Measurements from ENCODE around the gene DUSP6.

Gene DUSP6

DNA sequence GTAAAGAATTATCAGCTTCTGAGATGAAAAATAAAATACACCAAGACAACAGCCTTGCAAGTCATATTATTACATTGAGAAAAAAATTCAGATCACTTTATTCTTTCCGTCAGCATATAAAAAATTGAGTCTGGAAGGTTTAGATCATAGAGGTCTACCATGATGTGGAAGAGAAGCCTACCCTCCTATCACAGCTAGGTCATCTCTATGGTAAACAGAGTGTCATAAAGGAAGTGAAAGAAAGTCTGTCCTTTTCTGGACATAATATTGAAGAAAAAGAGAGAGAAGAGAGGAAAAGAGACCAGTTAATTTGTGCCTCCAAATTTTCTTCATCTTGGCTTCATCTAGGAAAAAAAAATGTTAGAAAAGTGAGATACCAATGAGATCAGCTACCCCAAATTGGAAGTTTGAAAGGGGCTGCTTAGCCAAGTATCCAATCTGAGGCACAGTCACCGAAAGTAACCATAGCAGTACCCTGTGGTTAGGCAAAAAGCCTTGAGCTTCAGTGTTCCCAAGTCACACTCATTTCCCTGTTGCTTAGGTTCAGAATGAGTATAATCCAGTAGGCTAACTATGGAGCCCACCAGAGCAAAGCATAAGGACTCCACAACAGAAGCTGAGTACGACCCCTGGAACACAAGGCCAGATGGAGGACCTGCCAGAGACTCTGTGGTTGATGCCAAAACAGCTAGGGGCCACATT is 38.1 kb downstream of the DUSP6 start:
- Histone ChIP-seq H3K9ac (ENCODE audit: low read length) (no peak overlapping the region), H3K27me3 (ENCODE audit: control insufficient read depth, insufficient read depth, low read length) (no peaks in the 10 kb centered on the region), H3K36me3 (ENCODE audit: control insufficient read depth, insufficient read depth, low read length) (no peaks in the 10 kb centered on the region), H3K4me3 (ENCODE audit: low read length) (no peak overlapping the region), H3K9me3 (ENCODE audit: control insufficient read depth, low read length) (no peaks in the 10 kb centered on the region), H3K4me1 (ENCODE audit: control insufficient read depth, insufficient read depth, low read length) (no peaks in the 10 kb centered on the region)

DNA sequence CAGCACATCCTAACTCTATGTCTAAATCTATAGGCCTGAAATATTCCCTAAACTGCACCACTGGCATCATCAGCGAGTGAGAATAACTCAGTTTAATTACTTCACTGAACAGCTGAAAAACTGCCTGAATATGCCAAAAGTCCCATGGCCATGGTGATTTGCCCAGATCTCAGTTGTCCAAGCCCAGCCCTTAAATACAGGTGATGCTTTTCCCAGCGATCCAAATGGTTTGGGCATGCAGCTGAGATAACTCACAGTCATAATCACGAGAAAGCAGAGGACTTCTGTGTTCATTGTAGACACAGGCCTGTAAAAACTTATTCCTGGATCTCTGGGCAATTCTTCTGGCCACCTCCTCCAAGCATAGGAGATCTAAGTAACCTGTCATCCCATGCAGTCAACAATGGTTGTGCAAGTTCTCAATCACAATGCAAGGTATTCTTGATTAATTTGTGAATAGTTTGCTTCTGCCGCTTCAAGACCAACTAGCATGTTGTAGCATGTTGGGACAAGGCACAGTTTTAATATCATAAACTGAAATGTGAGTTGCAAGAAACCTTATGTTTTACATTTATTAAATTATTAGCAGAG is 40.5 kb downstream of the DUSP6 start:
- no peaks in the 10 kb centered on the region for H3K27me3 ChIP-seq (ENCODE audit: control insufficient read depth, insufficient read depth, low read length)
- no peaks in the 10 kb centered on the region for H3K4me1 ChIP-seq (ENCODE audit: control insufficient read depth, insufficient read depth, low read length)
- no peak overlapping the region for H3K9ac ChIP-seq (ENCODE audit: low read length)
- H3K36me3 ChIP-seq (ENCODE audit: control insufficient read depth, insufficient read depth, low read length), result no peaks in the 10 kb centered on the region
- H3K9me3 ChIP-seq (ENCODE audit: control insufficient read depth, low read length), result no peaks in the 10 kb centered on the region
- no peak overlapping the region for H3K4me3 ChIP-seq (ENCODE audit: low read length)

DNA sequence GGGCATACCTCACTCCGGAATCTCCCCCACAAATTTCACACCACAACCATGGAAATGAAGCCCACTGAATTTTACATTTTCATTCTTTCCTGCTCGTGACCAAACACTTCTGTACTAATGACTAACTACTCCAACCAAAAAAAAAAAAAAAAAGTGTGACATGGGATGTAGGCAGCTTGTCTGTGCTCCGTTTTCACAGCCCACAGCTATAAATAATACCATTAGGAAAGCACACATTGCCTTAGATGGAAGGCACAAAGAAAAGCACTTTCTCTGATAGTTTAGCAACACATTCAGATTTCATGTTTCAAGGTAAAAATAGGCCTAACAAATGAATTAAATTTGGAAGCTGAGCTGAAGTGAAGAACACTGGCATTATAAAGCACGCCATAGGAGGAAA is 42.5 kb downstream of the DUSP6 start:
- Histone ChIP-seq H3K9me3 (ENCODE audit: control insufficient read depth, low read length) (no peaks in the 10 kb centered on the region), H3K4me1 (ENCODE audit: control insufficient read depth, insufficient read depth, low read length) (no peaks in the 10 kb centered on the region), H3K36me3 (ENCODE audit: control insufficient read depth, insufficient read depth, low read length) (no peaks in the 10 kb centered on the region), H3K4me3 (ENCODE audit: low read length) (no peak overlapping the region), H3K27me3 (ENCODE audit: control insufficient read depth, insufficient read depth, low read length) (no peaks in the 10 kb centered on the region), H3K9ac (ENCODE audit: low read length) (no peak overlapping the region)

DNA sequence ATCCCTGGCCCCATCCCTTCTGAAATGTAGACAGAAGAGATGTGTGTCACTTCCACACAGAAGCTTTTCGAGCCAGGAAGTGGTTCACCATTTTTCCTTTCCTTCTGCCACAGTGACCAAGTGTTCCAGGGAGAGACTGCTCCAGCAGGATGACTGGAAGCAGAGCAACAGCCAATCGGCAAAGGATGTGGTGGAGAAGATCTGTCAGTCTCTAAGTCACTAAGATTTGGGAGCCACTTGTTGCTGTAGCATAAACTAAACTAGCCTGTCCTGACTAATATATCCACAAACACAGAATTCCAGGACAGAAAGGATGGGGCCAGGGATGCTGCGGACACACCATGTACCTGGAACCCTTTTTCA is 42.9 kb downstream of the DUSP6 start:
- Histone ChIP-seq H3K9me3 (ENCODE audit: control insufficient read depth, low read length) (no peaks in the 10 kb centered on the region), H3K4me1 (ENCODE audit: control insufficient read depth, insufficient read depth, low read length) (no peaks in the 10 kb centered on the region), H3K36me3 (ENCODE audit: control insufficient read depth, insufficient read depth, low read length) (no peaks in the 10 kb centered on the region), H3K27me3 (ENCODE audit: control insufficient read depth, insufficient read depth, low read length) (no peaks in the 10 kb centered on the region), H3K9ac (ENCODE audit: low read length) (no peak overlapping the region), H3K4me3 (ENCODE audit: low read length) (no peak overlapping the region)

DNA sequence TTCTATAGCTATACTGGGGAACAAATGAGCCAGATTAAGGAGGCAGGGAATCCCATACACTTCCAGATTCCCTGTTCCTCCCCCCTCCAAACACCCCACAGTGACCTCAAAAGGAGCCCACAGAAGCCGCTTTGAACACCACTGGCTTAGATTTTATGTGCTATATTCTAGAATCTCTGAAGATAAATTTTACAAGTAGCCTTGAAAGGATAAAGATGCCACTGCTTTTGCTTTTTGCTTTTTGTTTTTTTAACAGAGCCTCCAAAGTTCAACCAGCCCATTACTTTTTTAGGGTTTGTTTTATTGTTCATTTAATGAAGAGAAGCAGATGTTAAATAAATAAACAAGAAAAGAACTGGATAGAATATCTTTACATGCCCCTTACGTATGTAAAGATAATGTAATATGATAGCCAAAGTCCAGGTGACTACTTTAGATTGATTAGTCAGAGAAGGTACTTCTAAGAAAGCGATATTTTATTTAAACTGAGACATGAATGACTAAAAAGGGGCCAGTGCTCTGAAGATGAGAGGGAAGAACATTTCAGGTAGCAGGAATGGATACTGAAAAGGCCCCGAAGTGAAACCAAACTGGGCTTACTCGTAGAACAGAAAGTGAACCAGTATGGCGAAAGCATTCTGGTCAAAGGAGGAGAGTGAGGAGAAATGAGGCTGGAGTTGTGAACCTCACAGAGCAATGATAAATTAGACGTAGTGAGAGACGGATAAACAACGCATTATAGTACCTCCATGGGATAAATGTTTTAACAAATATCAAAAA is 44.6 kb downstream of the DUSP6 start:
- Histone ChIP-seq H3K4me1 (ENCODE audit: control insufficient read depth, insufficient read depth, low read length) (no peaks in the 10 kb centered on the region), H3K36me3 (ENCODE audit: control insufficient read depth, insufficient read depth, low read length) (no peaks in the 10 kb centered on the region), H3K9ac (ENCODE audit: low read length) (no peak overlapping the region), H3K27me3 (ENCODE audit: control insufficient read depth, insufficient read depth, low read length) (no peaks in the 10 kb centered on the region), H3K4me3 (ENCODE audit: low read length) (no peak overlapping the region), H3K9me3 (ENCODE audit: control insufficient read depth, low read length) (no peaks in the 10 kb centered on the region)

DNA sequence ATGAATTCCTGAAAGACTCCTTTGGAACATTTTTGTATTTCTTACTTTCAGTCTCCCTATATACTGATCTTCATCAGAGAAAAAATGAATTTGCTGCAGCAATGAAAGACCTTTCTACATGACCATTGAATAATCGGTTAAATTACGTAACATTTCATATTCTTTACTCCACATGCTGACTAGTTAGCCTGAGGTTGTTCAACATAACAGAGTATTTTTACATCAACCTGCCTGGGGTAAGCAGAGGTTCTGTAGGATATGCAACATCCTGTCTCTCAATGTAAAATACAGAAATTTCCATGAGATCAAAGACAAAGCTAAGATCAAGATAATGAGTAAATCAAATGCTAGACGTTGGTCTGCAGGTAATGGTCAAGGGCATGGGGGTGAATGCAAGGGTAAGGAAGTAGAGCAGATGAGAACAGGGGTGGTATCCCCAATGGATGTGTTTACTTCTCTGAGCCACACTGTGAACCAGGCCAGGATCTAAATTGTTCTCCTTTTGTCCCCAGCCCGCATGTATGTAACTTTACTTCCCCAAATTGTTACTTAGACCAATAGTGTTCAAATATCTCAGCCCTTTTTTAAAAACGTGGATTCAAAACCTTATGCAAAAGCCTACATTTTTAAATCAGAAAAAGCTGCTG is 45.4 kb downstream of the DUSP6 start:
- Histone ChIP-seq H3K9me3 (ENCODE audit: control insufficient read depth, low read length) (no peaks in the 10 kb centered on the region), H3K36me3 (ENCODE audit: control insufficient read depth, insufficient read depth, low read length) (no peaks in the 10 kb centered on the region), H3K4me3 (ENCODE audit: low read length) (no peak overlapping the region), H3K27me3 (ENCODE audit: control insufficient read depth, insufficient read depth, low read length) (no peaks in the 10 kb centered on the region), H3K4me1 (ENCODE audit: control insufficient read depth, insufficient read depth, low read length) (no peaks in the 10 kb centered on the region), H3K9ac (ENCODE audit: low read length) (no peak overlapping the region)

DNA sequence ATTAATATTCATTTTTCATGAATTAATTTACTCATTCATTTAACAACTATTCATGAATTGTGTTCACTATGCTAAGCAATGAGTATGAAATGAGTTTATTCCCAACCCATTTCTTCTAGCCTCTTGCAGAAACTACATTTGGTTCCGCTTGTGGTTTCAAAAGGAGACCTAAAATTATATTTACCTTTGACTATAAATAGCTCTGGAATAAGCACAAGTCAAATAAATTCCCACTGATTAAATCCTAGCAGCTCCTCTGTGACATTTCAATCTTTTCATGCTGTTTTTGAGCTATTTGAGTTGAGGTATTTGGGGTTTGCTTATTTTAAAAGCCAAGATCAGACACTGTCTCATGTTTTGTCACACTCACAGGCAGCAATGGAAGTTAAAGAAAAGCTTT is 46.9 kb downstream of the DUSP6 start:
- Histone ChIP-seq H3K9me3 (ENCODE audit: control insufficient read depth, low read length) (no peaks in the 10 kb centered on the region), H3K9ac (ENCODE audit: low read length) (no peak overlapping the region)

DNA sequence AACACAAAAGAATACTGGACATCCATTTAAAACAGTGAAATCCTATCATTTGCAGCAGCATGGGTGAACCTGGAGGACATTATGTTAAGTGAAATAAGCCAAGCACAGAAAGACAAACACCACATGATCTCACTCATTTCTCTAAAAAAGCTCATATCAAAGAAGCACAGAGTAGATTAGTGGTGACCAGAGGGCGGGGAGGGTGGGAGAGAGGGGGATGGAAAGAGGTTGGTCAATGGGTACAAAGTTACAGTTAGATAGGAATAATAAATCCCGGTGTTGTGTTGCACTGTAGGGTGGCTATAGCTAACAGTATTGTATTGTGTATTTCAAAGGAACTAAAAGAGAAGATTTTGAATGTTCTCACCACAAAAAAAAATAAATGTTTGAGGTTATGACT is 52.4 kb downstream of the DUSP6 start:
- Histone ChIP-seq H3K36me3 (ENCODE audit: control insufficient read depth, insufficient read depth, low read length) (no peaks in the 10 kb centered on the region), H3K9me3 (ENCODE audit: control insufficient read depth, low read length) (no peaks in the 10 kb centered on the region), H3K9ac (ENCODE audit: low read length) (no peak overlapping the region), H3K27me3 (ENCODE audit: control insufficient read depth, insufficient read depth, low read length) (no peaks in the 10 kb centered on the region), H3K4me3 (ENCODE audit: low read length) (no peak overlapping the region), H3K4me1 (ENCODE audit: control insufficient read depth, insufficient read depth, low read length) (no peaks in the 10 kb centered on the region)

More for the DNA sequence above, 46.9 kb downstream of the DUSP6 start:
- H3K4me1 ChIP-seq (ENCODE audit: control insufficient read depth, insufficient read depth, low read length), result no peaks in the 10 kb centered on the region
- no peaks in the 10 kb centered on the region for H3K27me3 ChIP-seq (ENCODE audit: control insufficient read depth, insufficient read depth, low read length)
- H3K4me3 ChIP-seq (ENCODE audit: low read length), result no peak overlapping the region
- H3K36me3 ChIP-seq (ENCODE audit: control insufficient read depth, insufficient read depth, low read length), result no peaks in the 10 kb centered on the region

DNA sequence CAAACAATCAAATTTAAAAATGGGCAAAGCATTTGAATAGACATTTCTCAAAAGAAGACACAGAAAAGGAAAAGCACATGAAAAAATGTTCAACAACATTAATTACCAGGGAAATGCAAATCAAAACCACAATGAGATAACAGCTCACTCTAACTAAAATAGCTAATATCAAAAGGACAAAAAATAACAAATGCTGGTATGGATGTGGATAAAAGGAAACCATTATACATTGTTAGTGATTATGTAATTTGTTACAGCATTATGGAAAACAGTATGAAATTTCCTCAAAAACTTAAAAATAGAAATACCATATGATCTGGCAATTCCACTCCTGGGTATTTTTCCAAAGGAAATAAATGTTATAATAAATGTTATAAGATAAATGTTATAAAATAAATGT is 52.9 kb downstream of the DUSP6 start:
- Histone ChIP-seq H3K36me3 (ENCODE audit: control insufficient read depth, insufficient read depth, low read length) (no peaks in the 10 kb centered on the region), H3K27me3 (ENCODE audit: control insufficient read depth, insufficient read depth, low read length) (no peaks in the 10 kb centered on the region), H3K4me3 (ENCODE audit: low read length) (no peak overlapping the region), H3K9me3 (ENCODE audit: control insufficient read depth, low read length) (no peaks in the 10 kb centered on the region), H3K4me1 (ENCODE audit: control insufficient read depth, insufficient read depth, low read length) (no peaks in the 10 kb centered on the region), H3K9ac (ENCODE audit: low read length) (no peak overlapping the region)

All from mucosa of stomach (tissue), 1 donor.